GM18507 (cell line): ENCODE measurements around the gene HLA-DQA2.
"Not testable (repeated sequence)": the region's sequence is repeated elsewhere in the genome, so short reads cannot be mapped to it uniquely, and the experiment has no call there.

Experiments
- DNase-seq: peaks from one replicate; pipeline ENCODE4 v3.0.0; 2011; ENCODE audit warnings: low read depth; ENCODE audit not compliant: insufficient read length; ENCODE audit errors: extremely low spot score
- FAIRE-seq: peaks from 2 replicates; lab custom pipeline; 2011; peaks lifted over from hg19 to GRCh38; lab: Jason Lieb, UNC

Gene HLA-DQA2

DNA sequence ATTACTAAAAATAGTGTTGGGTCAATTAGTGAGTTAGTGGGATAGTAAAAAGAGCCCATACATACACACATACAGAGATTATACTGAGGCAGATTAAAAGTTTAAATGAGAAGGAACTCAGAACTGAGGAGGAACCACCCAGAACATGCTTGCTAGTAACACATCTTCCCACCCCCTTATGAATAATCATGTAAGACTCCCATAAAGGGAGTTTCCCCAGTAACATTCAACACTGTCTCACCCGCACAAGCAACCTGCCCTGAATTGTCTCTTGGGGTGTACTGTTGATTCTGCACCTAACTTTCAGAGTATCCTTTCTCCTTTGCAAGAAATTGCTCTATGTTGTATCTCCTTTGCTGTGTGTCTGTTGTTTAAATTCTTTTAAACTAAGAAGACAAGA is 33.2 kb downstream of the HLA-DQA2 start:
- peak; percentile 18 for FAIRE-seq
- no peak for DNase-seq

DNA sequence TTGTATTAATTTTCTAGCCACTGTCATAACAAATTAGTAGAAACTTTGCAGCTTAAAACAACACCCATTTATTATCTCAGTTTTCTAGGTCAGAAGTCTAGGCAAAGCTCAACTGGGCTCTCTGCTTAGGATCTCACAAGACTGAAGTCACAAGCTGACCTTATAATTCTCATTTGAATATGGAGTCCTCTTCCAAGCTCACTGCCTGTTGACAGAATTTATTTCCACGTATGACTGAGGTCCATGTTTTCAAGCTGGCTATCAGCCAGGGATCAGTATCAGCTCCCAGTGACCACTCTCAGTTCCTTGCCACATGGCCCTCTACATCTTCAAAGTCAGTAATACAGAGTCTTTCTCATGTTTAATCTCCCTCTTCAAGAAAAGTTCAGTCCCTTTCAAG is 33.9 kb downstream of the HLA-DQA2 start:
- FAIRE-seq = no peak
- no peak for DNase-seq

DNA sequence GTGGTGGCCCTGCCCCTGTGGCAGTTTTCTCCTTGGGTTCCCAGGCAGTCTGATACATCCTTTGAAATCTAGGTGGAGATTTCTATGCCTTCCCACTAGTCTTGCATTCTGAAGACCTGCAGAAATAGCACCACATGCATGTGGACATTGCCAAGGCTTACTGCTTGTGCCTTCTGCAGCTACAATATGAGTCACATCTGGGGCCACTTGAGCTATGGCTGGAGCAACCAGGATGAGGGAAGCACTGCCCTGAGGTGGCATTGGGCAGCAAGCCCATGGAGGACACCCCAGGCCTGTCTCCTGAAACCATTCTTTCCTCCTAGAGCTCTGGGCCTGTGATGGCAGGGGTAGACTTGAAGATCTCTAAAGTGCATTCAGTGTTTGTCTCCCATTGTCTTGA is 37.8 kb downstream of the HLA-DQA2 start:
- DNase-seq = no peak
- no peak for FAIRE-seq

DNA sequence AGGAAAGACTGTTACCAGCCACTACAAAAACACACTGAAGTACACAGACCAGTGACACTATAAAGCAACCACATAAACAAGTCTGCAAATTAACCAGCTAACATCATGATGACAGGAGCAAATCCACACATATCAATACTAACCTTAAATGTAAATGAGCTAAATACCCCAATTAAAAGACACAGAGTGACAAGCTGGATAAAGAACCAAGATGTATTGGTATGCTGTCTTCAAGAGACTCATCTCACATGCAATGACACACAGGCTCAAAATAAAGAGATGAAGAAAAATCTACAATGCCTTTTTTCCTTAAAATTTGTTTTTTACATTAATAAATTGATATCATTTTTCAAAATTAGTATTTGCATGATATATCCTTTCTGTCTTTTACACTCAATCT is 41.7 kb downstream of the HLA-DQA2 start:
- not testable (repeated sequence) for DNase-seq, FAIRE-seq

DNA sequence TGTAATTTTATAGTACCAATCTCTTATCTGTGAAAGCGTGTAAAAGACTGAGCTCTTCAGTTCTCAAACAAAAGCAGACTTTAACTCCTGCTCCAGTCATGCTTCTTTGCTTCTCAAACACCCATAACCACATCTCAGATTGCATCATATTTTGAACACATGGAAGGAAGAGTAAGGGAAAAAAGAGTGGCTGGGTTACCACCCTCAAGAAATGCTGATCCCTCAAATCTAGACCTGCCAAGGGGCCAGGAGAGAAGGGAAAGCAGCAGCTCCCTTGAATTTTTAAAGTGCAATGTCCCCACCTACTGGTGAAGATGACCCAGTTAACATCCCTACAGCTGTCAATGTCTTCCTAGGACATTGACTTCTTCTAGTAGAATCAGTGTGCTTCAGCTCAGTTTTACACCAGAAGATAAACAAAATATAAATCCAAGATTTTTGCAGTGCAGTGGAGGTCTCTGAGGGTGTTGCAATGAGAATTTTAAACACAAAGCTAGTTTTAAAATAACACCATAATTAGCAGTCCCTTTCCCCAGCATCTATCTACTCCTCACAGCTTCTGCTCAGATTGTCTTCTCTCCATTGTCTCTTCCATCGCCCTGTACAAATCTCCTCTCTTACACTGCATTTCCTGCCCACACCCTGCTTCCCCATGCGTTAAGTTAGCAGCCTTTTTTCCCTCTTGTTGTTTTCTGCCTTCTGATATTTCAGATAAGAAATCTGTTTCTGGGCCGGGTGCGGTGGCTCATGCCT is 44.8 kb downstream of the HLA-DQA2 start:
- FAIRE-seq (peak; percentile 93), DNase-seq (peak; percentile 29)

DNA sequence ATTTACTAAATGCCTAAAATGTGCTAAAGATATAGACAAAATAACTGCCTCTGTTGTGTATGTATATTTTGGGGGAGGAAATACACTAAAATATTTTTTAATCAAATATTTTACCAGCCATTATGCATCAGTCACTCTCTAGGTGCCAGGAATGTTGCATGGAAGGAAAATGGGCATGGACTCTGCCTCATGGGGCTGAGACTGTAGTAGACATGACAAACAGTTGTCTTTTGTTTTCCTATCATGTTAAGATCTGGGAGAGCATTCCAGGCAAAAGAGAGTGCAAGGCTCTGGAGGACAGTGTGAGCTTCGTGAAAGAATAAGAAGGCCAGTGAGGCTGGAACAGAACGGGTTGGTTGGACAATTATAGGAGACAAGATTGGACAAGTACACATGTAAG is 49.1 kb downstream of the HLA-DQA2 start:
- no peak for DNase-seq
- no peak for FAIRE-seq

DNA sequence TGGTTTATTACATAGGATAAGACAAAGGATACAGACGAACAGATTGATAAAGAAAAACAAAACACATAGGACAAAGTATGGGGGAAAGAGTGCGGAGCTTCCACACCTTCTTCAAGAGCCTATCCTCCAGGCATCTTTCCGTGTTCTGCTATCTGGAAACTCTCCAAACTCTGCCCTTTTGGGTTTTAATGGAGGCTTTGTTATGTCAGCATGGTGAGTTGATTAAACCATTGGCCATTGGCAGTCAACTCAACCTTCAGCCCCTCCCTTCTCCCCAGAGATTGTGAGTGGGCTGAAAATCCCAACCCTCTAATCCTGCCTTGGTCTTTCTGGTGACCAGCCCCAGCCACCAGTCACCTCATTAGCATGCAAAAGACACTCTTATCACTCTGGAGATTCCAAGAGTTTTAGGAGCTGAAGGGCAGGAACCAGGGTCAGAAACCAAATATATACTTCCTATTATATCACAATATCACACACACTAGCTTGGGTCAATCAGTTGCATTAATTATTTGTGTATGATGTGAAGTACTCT is 51.8 kb downstream of the HLA-DQA2 start:
- FAIRE-seq = no peak
- no peak for DNase-seq

DNA sequence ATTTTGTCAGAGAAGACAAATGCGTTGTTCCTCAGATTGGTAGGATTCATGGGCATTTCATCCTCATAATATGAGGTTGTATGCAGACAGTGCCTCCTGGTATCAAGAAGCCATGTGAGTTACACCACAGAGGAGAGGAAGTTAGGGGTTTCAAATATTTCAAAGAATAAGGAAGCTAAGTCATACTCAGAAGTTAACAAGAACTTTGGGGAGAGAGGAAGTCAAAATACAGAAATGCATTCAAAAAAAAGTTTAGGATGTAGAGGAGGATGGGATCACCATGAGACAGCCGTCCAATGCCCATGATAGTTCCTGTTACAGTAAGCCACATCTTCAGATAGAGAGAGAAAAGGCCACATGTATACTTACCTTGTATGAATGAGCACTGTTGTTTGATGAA is 53.3 kb downstream of the HLA-DQA2 start:
- DNase-seq (no peak), FAIRE-seq (no peak)
